Eye (tissue), 1 donor: ENCODE data around the gene GAD2.

Source experiments
- DNase-seq: peaks from one replicate; pipeline ENCODE4 v3.0.0-alpha.2; 2015

GAD2 gene

DNA sequence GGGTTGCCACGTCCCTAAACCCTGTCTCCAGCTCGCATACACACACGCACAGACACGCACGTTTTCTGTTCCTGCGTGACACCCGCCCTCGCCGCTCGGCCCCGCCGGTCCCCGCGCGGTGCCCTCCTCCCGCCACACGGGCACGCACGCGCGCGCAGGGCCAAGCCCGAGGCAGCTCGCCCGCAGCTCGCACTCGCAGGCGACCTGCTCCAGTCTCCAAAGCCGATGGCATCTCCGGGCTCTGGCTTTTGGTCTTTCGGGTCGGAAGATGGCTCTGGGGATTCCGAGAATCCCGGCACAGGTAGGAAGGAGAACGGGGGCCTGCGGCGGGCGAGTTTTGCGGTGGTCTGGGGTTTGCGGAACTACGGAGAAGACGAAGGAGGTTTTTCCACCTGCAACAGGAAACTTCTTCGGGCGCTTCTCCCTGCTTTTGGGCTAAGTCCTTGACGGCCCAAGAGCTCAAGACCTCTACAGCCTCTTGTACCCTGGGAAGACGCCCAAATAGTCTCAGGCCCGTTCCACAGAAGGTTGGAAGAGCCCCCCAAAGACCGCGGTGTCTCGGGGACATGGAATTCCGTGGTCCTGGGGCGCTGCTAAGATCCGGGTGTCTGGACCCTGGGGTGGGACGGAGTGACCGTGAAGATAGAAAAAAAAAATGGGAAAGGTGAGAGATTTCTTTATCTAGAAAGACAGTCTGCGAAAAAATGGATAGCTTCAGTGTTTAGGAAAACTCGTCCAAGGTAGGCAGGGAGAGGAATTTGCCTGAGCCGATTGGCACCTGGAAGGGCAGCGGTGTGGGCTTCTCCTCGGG is at the start of gene GAD2:
GAD2 (plus strand) TSS at position 190 of the 811 bp plus-strand sequence; CDS start at position 226, 36 bp downstream.
- DNase-seq: peak; percentile 76

DNA sequence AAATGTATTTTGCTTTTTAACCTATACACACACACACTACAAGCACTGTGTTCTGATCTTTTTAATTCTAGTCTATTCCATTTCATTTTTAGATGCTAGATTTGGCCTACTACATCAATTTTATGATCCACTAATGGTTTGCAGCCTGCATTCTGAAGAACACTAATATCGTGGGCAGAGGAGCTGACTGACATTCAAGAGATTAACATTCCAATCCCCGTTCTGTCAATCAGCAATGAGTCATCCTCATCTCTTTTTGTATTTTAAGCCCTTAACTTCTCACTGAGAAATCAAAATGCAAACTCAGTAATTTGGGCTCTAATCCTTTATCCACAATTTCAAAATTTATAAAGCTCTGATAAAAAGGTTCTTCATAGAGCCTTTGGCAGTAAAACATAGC is 47.1 kb upstream of the GAD2 start:
- DNase-seq: no peak

DNA sequence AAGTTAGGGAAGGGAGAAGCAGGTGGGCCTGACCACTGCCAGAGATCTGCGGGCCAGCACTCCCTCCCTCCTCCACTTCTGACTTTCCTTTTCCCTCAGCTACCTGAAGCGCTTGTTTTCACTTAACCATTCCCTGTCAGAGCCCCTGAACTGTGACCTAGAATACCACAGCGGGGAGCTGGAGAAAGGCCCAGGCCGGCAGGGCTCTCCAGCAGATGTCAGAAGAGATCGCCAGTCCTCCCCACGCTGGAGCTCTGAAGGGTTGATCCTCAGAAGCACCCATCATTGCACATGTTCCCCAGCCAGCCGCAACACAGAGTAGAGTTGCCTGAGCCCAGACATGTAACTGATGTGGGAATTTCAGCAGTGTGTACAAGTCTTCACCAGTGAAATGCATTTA is 44.4 kb upstream of the GAD2 start:
- DNase-seq: no peak

DNA sequence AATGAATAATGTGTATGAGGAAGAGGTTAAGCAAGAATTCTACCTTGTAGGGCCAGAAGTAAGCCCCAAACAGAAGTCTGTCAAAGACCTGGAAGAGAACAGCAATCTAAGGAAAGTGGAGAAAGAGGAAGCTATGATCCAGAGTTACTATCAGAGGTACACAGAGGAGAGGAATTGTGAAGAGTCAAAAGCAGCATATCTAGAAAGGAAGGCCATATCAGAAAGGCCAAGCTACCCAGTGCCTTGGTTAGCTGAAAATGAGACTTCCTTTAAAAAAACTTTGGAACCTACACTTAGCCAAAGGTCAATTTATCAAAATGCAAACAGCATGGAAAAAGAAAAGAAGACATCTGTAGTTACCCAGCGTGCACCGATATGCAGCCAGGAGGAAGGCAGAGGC is 42.7 kb upstream of the GAD2 start:
- DNase-seq: no peak

DNA sequence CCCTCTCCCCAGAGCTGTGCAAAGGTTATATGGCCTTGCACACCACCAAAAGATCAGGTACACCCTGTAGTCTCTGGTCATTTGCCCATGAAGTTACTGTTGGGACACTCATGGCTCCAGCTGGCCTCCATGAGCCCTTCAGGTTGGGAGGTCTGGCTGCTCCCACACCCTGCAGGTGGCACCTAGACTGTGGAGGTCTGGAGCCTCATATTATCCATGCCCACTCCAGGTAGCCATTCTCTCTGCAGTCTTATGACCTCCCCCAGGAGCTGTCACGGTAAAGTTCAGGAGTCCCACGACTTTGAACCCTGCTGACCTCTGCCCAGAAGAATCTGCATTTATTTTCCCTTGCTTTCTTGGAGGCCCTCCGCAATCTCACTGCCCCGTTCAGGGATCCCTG is 39.2 kb upstream of the GAD2 start:
- no peak for DNase-seq

DNA sequence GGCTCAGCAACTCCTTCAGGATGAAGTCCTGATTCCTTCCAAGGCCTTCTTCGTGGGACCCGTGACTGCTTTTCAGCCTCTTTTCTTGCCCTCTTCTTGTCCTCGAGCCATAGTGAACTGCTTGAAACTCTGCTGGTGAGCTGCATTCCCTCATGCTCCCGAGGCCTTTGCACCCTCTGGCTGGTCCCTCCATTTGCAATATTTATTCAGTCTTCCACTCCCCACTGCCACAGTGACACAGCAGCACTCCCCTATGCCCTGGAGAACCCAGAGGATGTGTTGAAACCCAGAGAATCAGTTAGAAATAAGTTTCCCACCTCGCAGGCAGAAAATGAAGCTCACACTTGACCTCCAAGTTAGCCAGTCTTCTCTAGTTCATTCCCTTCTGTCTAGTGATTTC is 22.3 kb upstream of the GAD2 start:
- no peak for DNase-seq

DNA sequence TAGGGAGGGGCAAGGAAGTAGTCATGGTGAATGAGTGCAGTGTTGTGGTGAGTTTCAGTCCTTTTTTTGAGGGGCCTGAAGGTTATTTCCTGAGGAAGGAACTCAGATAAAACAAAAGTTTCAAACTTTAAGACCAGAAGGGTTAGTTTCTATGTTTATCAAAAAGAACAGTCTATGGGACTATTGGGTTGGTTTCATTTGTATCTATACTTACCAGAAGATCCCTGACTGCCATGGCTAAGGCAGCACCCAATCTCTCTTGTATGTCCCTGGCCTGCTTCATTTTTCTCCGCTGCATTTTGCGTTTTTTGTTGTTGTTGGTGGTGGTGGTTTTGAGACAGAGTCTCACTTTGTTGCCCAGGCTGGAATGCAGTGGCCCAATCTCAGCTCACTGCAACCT is 19.3 kb upstream of the GAD2 start:
- no peak for DNase-seq

DNA sequence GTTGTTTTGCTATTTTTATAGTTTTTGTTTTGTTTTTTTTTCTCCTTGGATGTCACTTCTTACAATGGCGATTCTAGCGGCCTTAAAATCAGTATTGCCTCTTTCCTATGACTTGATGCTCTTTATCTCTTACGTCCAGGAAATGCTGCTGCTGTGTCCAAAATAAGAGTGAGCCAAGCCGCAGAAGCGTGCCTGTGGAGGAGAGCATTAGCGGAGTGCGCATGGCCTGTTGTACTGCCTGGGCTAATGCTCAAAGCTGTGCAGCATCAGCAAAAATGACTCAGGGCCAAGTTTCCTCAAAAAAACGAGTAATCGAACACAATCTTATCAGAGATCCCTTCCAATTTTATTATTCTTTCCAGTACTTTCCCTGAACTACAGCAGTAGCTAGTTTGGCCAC is 18.5 kb upstream of the GAD2 start:
- no peak for DNase-seq

DNA sequence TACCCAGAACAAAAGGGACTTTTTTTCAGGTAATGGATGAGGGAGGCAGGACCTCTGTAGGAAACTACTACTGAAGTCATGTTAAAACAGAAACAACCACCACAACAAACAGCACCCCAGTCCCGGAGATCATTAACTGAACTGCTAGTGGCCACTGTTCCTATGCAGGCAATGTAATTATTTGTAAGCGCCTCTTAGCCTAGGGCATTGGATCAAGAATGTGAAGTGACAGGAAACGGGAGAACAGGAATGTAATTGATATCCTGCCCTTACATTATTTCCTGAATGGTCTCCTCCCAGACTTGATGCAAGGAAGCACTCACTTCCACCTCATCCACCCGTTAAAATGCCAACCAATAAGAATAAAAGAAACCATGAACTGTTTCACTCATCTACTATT is 16.7 kb upstream of the GAD2 start:
- no peak for DNase-seq

DNA sequence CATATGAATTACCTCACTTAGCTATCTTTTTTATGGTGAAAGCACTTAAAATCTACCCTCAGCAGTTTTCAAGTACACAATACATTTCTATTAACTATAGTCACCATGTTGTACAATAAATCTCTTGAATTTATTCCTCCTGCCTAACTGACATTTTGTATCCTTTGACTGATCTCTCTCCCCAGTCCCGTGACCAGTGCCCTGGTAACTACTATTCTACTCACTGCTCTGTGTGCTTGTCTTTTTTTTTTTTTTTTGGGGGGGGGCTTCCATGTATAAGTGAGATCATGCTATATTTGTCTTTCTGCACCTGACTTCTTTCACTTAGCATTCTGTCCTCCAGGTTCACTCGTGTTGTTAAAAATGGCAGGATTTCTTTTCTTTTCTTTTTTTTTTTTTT is 11.4 kb upstream of the GAD2 start:
- DNase-seq: no peak

DNA sequence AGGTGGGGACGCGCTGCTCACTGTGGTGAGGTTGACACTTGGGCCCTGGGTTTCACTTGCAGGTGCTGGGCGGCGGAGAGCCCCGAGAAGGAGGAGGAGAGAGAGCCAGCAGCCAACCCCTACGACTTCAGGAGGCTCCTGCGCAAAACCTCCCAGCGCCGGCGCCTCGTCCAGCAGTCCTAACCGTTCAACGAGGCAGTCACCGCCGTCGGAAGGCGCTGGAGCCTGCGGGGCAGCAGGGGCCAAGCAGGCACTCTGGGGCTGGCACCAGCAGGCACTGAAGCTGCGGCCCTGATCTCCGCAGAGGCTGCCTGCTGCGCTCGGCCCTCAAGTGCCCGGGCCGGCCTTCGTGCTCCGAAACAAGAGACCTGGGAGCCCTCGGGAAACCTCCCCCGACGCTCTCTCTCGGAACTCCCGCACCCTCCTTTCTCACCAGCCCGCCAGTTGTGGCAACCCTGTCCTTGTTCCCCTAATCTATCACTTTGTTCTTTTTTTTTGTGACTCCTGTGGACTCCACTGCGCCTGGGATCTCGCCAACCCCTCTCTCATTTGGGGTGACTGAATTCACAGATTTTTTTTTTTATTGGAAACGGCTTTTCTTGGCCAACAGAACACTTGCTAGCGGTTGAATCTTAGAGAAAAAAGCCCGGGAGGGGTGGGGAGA is 4.7 kb upstream of the GAD2 start:
- peak; percentile 43 for DNase-seq

DNA sequence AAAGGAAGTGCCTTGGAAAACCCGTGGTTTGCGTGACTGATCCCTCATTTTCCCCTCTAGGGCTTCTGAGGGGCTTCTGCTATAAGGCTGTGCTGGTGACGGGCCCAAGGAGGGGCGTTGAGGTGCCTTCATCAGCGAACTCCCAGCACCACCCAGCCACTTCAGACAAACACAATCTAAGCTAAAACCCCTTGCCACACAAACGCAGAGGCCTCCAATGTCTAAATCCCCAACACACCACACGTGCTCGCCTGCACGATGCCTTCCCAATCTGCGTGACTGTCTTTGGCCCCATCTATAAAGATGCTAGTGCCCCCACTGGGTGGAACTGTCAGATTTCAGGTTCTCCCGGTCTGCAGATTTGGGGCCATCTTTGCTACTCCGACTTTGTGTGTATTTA is 4.1 kb upstream of the GAD2 start:
- no peak for DNase-seq

DNA sequence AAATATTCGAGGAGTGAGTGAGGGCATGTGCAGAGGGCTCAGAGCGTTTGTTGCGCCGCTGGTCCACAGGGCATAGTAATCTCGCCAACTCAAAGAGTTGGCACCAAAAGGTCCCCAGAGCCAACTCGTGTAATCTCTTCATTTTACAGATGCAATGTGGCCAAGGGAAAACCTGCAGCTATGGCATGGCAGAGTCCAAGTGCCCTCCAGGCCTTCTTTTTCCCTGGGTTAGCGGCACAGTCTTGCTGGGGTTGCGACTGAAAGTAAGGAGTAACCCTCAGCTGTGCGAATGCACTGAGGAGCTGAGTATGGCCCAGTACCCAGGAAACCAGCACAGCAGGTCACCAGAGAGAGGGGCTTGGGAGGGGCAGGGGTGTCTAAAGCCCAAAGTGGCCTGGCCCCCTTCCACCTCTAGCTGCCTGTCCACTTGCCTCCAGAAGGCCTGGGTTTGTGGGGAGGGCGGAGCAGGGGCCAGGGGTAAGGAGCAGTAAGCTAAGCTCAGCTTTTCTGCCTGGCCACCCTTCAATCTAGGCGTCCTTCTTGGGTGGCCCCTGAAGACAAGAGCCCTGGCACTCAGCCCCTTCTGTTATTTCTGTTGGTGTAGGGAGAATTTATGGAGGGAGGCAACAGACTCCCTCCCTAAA is 3.3 kb upstream of the GAD2 start:
- DNase-seq: peak; percentile 70

DNA sequence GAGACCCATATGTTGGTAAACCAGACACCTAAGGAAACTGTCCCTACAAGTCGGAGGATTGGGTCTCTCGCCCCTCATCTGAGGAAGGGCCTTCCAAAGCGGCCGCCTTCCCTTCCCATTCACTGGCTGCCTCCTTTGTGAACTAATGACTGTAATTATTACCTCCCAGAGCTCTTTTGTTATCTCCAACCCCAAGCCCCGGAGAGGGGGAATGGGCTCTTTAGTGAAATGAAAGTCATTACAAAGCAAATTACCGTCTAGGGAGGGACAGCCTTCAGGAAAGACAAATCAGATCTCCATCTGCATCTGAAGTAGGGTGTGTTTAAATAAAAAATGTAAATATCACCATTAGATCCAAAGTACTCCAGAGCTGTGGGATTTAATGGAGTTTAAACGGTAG is 2.6 kb upstream of the GAD2 start:
- peak; percentile 86 for DNase-seq

DNA sequence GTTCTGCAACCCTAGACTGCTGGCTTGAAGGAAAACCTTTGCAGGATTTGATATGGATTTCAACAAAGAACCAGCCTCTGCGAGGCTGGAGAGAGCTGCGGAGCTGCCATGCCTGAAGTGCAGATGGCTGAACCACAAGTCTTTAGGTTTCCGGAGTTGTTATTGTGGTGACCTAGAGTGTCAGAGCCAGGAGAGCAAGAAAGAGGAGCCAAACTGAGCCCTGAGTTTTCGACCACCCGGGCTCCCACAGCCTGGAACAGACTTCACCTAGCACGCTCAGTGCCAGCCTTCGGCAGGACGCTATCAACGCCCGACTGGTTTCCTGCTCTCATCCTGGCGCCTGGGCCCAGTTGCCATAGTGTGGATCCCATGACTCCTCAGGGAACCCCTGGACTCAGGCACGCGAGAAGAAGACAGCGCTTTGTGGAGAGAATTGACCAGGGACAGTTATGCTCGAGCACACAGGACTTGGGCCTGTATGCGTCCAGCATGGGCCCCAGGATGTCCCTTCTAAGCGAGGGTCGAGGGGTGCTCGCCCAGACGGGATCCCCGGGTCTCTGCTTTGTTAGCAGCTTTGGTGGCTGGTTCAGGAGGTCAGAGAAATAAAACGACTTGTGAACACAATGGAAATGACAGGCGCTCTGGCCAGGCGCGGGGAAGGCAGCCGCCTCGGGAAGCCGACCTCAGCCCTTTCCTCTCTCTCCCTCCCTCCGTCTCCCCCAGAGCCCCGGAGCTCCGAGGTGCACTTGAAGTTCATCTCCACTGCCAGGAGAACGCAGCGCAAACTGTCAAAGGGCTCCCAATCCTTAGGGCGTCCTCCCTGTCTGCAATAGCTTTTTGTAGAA is 1.8 kb upstream of the GAD2 start:
- DNase-seq: peak; percentile 77

DNA sequence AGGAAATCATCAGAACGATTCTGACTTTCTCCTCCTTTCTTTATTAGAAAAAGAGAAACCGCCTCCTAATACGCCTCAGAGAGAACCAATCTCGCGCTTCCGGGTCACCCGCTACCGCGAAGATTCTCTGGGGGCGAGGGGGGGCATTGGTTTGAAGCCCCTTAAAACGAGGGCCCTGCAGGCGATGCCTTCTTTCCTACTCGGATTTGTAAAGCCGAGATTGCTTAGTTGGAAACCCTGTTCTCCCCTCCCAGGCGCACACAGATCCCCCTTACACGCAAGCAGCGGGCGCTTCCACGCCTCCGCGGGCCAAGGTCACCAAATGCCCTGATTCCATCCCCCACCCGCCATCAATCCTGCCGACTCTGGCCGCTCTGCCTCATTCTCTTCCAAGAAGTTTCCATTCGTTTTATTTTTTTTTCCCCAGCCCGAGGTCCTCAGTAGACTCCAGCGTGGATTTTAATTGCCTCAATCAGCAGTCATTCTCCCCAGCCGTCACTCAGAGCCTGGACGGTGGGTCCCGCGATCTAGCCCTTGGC is 1.1 kb upstream of the GAD2 start:
- no peak for DNase-seq

DNA sequence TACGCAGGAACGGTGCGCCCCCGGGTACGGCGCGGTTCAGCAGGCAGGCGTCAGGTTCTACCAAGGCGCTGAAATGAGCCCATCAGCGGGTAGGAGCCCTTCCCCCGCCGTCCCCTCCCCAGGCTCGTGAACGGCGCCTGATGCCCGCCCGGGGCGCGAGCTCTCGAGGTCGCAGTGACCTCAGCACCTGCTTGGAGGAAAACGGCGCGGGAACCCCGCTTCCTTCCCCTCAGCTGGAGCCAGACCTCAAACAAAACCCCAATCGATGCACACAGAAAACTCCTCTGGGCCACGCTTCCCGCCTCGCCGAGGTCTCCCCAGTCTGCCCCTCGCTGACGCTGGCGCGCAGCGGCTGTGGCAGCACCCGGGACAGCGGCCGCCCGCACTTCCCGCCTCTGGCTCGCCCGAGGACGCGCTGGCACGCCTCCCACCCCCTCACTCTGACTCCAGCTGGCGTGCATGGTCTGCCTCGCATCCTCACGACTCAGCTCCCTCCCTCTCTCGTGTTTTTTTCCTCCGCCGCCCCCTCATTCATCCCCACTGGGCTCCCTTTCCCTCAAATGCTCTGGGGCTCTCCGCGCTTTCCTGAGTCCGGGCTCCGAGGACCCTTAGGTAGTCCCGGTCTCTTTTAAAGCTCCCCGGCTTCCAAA is 514 bp upstream of the GAD2 start:
- peak; percentile 87 for DNase-seq

DNA sequence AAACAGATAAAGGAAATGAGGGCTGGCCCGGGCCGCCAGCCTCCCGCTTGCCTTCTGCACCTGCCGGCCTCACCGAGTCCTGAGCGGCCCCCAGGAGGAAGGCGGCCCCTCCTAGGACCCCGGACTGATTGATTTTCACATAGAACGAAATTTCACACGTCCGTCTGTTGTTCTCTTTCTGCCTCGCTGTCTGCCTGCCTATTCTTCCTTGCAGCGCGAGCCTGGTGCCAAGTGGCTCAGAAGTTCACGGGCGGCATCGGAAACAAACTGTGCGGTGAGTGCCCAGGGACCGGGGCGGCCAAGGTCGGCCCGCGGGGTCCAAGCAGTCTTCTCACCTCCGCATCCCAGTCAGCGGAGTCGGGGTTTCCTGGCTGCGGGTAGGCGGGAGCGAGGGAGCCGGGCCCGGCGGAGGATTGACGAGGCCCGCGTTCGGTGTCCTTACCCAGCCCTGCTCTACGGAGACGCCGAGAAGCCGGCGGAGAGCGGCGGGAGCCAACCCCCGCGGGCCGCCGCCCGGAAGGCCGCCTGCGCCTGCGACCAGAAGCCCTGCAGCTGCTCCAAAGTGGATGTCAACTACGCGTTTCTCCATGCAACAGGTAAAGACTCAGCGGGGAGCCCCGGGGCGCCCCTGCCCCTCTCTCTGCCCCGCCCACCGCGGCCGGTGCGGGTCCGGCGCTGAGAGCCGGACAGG is 967 bp downstream of the GAD2 start:
- no peak for DNase-seq

DNA sequence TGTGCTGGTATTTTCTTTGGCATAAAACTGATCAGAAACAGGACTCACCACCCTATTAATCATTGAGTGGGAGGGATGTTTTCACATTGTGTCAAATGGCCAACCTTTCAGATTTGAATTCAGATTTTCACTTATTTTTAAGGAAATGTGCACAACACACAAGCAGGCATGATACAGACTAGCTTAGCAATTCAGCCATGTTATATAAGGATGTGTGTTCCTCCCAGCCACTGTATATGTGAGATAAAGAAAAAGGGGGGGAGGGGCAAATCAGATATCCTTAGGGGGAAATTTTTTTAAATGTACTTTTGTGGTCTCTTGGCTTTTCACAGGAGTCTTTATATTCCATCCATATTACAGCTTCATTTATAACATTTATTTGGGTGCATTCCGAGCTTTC is 3.1 kb downstream of the GAD2 start:
- DNase-seq: no peak

DNA sequence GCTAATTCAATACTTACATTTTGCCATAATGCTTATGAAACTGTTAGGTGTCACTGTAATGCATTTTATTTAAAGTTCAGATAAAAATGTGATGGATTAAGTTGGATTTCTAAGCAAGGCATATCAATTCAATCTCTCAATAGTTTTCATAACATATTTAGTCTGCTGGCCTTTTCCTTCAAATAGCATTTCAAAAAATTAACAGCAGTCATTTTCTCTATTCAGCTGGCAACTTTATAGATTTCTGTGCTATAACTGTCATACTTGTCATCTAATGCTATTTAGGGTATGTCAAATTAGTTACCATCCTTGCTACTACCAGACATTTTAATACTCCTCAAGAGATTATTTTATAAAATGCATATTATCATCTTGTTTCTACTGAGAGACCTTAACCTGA is 4.3 kb downstream of the GAD2 start:
- DNase-seq: no peak

DNA sequence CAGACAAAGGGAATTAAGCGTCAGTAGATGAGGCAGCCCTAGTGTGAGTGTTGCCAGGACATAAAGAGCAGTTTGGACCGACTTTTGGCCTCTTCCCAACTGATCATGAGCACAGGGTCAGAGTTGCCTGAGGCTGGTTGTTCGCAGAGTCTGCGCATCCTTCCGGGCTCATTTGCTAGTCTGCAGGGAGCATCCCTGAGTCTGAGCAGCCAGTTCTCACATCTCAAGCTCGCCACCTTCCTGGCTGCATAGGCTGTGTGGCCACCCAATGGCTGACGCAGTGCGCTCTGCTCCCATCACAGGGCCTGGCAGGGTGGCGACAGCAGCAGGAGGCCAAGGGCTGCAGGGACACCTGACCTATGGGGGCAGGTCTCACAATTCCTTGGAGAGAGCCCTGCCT is 5.0 kb downstream of the GAD2 start:
- no peak for DNase-seq

DNA sequence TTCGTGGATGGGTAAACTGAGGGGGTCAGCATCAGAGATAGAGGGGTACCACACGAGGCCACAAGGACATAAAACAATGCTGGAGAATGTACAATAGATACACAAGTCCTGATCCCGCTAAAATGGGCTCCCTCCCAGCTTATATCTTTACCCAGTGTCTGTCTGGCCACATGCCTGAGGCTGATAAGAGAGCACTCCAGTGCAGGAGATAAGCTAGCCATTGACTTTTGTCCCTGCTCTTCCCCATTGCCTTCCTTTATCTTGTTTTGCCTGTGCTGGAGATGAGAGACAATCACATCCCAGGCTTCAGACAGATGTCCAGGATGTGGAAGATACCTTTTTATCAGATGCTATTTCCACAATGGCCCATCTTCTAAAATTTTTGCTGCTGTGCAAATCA is 6.0 kb downstream of the GAD2 start:
- no peak for DNase-seq
